ENCODE data around the gene MYOM3.
"Not testable (repeated sequence)": the region's sequence is repeated elsewhere in the genome, so short reads cannot be mapped to it uniquely, and the experiment has no call there.

The MYOM3 gene

GRCh38 chr1:24030976-24031516 lies 80.9 kb downstream of the MYOM3 start:
- not testable (repeated sequence) for DNase-seq (ENCODE audit: low spot score)

GRCh38 chr1:24027838-24028468 lies 84.0 kb downstream of the MYOM3 start:
- DNase-seq (ENCODE audit: low spot score) = peak; percentile 14

- DNase-seq (ENCODE audit: low spot score) = no peak
Observed at GRCh38 chr1:24022581-24023361, 89.2 kb downstream of the MYOM3 start.

GRCh38 chr1:24021403-24022266 lies 90.3 kb downstream of the MYOM3 start:
- no peak for DNase-seq (ENCODE audit: low spot score)

- DNase-seq (ENCODE audit: low spot score) = no peak
Observed at GRCh38 chr1:24020470-24020869, 91.5 kb downstream of the MYOM3 start.

GRCh38 chr1:24020025-24020424 lies 91.9 kb downstream of the MYOM3 start:
- no peak for DNase-seq (ENCODE audit: low spot score)

- DNase-seq (ENCODE audit: low spot score) = peak; percentile 77
Observed at GRCh38 chr1:24018611-24019580, 93.0 kb downstream of the MYOM3 start.

GRCh38 chr1:24015221-24016210 lies 96.4 kb downstream of the MYOM3 start:
- DNase-seq (ENCODE audit: low spot score) = no peak

GRCh38 chr1:24012878-24013277 lies 99.1 kb downstream of the MYOM3 start:
- DNase-seq (ENCODE audit: low spot score) = not testable (repeated sequence)

- no peak for DNase-seq (ENCODE audit: low spot score)
Observed at GRCh38 chr1:24010650-24011049, 101.3 kb downstream of the MYOM3 start.

- no peak for DNase-seq (ENCODE audit: low spot score)
Observed at GRCh38 chr1:24009406-24009805, 102.5 kb downstream of the MYOM3 start.

GRCh38 chr1:24008574-24009184 lies 103.3 kb downstream of the MYOM3 start:
- not testable (repeated sequence) for DNase-seq (ENCODE audit: low spot score)

GRCh38 chr1:24007079-24007478 lies 104.9 kb downstream of the MYOM3 start:
- no peak for DNase-seq (ENCODE audit: low spot score)

Measured in putamen (tissue), 1 donor.